MM.1S (cell line): ENCODE data around the gene GRIK3.

Experiments used
- DNase-seq: peaks from one replicate; pipeline ENCODE4 v3.0.0-alpha.2; 2015
- H2AFZ ChIP-seq: fragments of 300-600 bp; sonication (generic); 2 replicates; pipeline ENCODE4 v1.6.0; 2016; ENCODE audit warnings: antibody characterized with exemption, low read length
- H3F3A ChIP-seq: fragments of 300-600 bp; sonication (generic); 2 replicates; pipeline ENCODE4 v1.6.1; 2016; ENCODE audit warnings: mild to moderate bottlenecking, antibody characterized with exemption, low read length, moderate library complexity, mixed read lengths; ENCODE audit not compliant: insufficient read depth
- H3K27ac ChIP-seq: fragments of 300-600 bp; sonication (generic); 2 replicates; pipeline ENCODE4 v1.5.1; 2016; ENCODE audit warnings: mild to moderate bottlenecking, low read length
- H3K27me3 ChIP-seq: fragments of 300-600 bp; sonication (generic); replicated peaks from 2 replicates; pipeline ENCODE4 v1.6.0; 2016; ENCODE audit warnings: low read length; ENCODE audit not compliant: insufficient read depth
- H3K36me3 ChIP-seq: fragments of 300-600 bp; sonication (generic); replicated peaks from 2 replicates; pipeline ENCODE4 v1.6.1; 2016; ENCODE audit warnings: mild to moderate bottlenecking, low read length, mixed read lengths; ENCODE audit not compliant: insufficient read depth
- H3K4me1 ChIP-seq: fragments of 300-600 bp; sonication (generic); 2 replicates; pipeline ENCODE4 v1.6.1; 2016; ENCODE audit warnings: low read length, mixed read lengths
- H3K4me2 ChIP-seq: fragments of 300-600 bp; sonication (generic); 2 replicates; pipeline ENCODE4 v1.6.0; 2016; ENCODE audit warnings: low read depth, low read length
- H3K4me3 ChIP-seq: fragments of 300-600 bp; sonication (generic); 2 replicates; pipeline ENCODE4 v1.5.1; 2016; ENCODE audit warnings: low read length, mixed read lengths
- H3K79me2 ChIP-seq: fragments of 300-600 bp; sonication (generic); 2 replicates; pipeline ENCODE4 v1.6.1; 2016; ENCODE audit warnings: mixed run types, low read length, mixed read lengths
- H3K9ac ChIP-seq: fragments of 300-600 bp; sonication (generic); 2 replicates; pipeline ENCODE4 v1.6.1; 2016; ENCODE audit warnings: low read length, mixed read lengths
- H3K9me2 ChIP-seq: fragments of 300-600 bp; sonication (generic); replicated peaks from 2 replicates; pipeline ENCODE4 v1.6.1; 2016; ENCODE audit warnings: mild to moderate bottlenecking, low read length, mixed read lengths; ENCODE audit not compliant: insufficient read depth
- H3K9me3 ChIP-seq: fragments of 300-600 bp; sonication (generic); replicated peaks from 2 replicates; pipeline ENCODE4 v1.6.1; 2016; ENCODE audit warnings: mild to moderate bottlenecking, low read length, mixed read lengths; ENCODE audit not compliant: insufficient read depth
- H4K20me1 ChIP-seq: fragments of 300-600 bp; sonication (generic); 2 replicates; pipeline ENCODE4 v1.6.1; 2016; ENCODE audit warnings: mild to moderate bottlenecking, low read length, moderate library complexity, mixed read lengths; ENCODE audit not compliant: insufficient read depth
- CTCF ChIP-seq: fragments of 300-600 bp; sonication (generic); IDR thresholded peaks from 2 replicates; pipeline ENCODE4 v1.5.1; 2016; ENCODE audit warnings: antibody characterized with exemption, low read length, mixed read lengths
- EZH2 ChIP-seq: fragments of 300-600 bp; sonication (generic); optimal IDR thresholded peaks from 2 replicates; pipeline ENCODE3; 2017; ENCODE audit warnings: low read depth, mild to moderate bottlenecking, antibody characterized with exemption, low read length, mixed read lengths
- EZH2phosphoT487 ChIP-seq: fragments of 300-600 bp; sonication (generic); IDR thresholded peaks from 2 replicates; pipeline ENCODE4 v1.6.1; 2018; ENCODE audit warnings: antibody characterized with exemption, low read length

Gene GRIK3

DNA sequence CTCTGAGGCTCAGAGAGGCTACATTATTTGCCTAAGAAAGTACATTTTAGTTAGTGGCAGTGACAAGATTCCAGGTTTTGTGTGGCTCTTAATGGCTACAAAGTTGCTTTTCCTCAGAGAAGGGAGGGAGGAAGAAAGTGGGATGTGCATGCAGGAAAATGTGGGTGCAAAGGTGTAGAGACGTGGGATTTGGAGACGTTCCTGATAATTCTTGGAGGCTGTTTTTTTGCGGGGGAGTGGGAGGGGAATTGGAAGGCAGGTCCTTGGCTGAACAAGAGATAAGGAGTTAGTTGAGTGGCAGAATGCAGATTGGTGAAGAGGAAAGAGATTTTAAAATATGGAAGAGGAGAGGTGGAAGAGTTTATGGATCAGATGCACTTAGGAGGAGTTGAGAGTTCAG, 258.1 kb downstream of the GRIK3 start:
- H3K27me3 ChIP-seq, result peaks cover 87% of the 10 kb centered on the region
- no peak overlapping the region for H3K9ac ChIP-seq
- H3F3A ChIP-seq, result no peaks in the 10 kb centered on the region
- no peaks in the 10 kb centered on the region for H3K9me3 ChIP-seq
- H3K4me3 ChIP-seq, result no peak overlapping the region
- TF ChIP-seq CTCF (no peak), EZH2phosphoT487 (no peak), EZH2 (no peak)
- no peak overlapping the region for H2AFZ ChIP-seq
- DNase-seq, result no peak
- H3K4me2 ChIP-seq, result no peak overlapping the region
- H3K27ac ChIP-seq, result no peak overlapping the region
- no peaks in the 10 kb centered on the region for H3K36me3 ChIP-seq
- H3K79me2 ChIP-seq, result no peaks in the 10 kb centered on the region
- H4K20me1 ChIP-seq, result 0 out of 2 replicates have a peak, but pooled peaks cover 3% of the 10 kb centered on the region
- H3K4me1 ChIP-seq, result no peaks in the 10 kb centered on the region
- H3K9me2 ChIP-seq, result no peaks in the 10 kb centered on the region

DNA sequence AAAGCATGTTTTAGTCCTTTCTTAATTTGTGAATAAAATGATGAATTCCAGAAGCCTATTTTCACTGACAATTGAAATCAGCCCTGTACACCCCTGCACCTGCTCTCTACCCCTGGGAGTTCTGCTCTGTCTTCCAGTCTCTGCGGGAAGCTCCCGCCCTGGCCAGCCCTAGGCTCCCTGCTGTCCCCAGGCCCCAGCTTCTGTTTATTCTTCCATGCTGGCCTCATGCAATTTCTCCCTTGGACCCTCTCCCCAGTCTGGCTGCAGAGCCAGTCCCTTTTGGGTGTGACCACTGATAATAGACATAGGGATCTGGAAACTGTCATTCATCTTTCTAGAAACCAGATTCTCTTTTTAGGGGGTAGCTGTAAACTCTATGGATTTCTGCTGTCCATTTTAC, 258.6 kb downstream of the GRIK3 start:
- H2AFZ ChIP-seq, result no peak overlapping the region
- H4K20me1 ChIP-seq, result 0 out of 2 replicates have a peak, but pooled peaks cover 3% of the 10 kb centered on the region
- no peak overlapping the region for H3K9ac ChIP-seq
- no peaks in the 10 kb centered on the region for H3K36me3 ChIP-seq
- no peaks in the 10 kb centered on the region for H3K9me2 ChIP-seq
- H3K27me3 ChIP-seq, result peaks cover 87% of the 10 kb centered on the region
- no peak overlapping the region for H3K27ac ChIP-seq
- H3K4me2 ChIP-seq, result no peak overlapping the region
- no peaks in the 10 kb centered on the region for H3K4me1 ChIP-seq
- no peaks in the 10 kb centered on the region for H3K9me3 ChIP-seq
- DNase-seq, result no peak
- no peak overlapping the region for H3K4me3 ChIP-seq
- H3K79me2 ChIP-seq, result no peaks in the 10 kb centered on the region
- H3F3A ChIP-seq, result no peaks in the 10 kb centered on the region
- no peak for TF ChIP-seq EZH2phosphoT487
- TF ChIP-seq EZH2, result no peak
- no peak for TF ChIP-seq CTCF

- no peaks in the 10 kb centered on the region for H3K36me3 ChIP-seq
- H3K4me3 ChIP-seq, result no peak overlapping the region
- no peak overlapping the region for H3K4me2 ChIP-seq
- H4K20me1 ChIP-seq, result 0 out of 2 replicates have a peak, but pooled peaks cover 3% of the 10 kb centered on the region
- no peaks in the 10 kb centered on the region for H3K9me2 ChIP-seq
- no peak overlapping the region for H2AFZ ChIP-seq
- no peaks in the 10 kb centered on the region for H3K9me3 ChIP-seq
- H3K4me1 ChIP-seq, result no peaks in the 10 kb centered on the region
- H3K27ac ChIP-seq, result no peak overlapping the region
- peaks cover 91% of the 10 kb centered on the region for H3K27me3 ChIP-seq
- H3K79me2 ChIP-seq, result no peaks in the 10 kb centered on the region
- no peaks in the 10 kb centered on the region for H3F3A ChIP-seq
- DNase-seq, result no peak
- no peak for TF ChIP-seq EZH2phosphoT487
- TF ChIP-seq EZH2, result no peak
- no peak for TF ChIP-seq CTCF
- H3K9ac ChIP-seq, result no peak overlapping the region
Observed at GRCh38 chr1:36773827-36774541, 260.3 kb downstream of the GRIK3 start.
